ENCODE results near the gene ARHGAP21. TPM values are rescaled to one million over a fixed set of nuclear protein-coding genes. Genes with fewer than 3 reads are reported as not detected.

Gene ARHGAP21
- total and polyA plus RNA-seq, 4 donors, result 18.8 to 138 (median 46.1) TPM

GRCh38 chr10:24570658-24571426 lies 152.8 kb downstream of the ARHGAP21 start:
- H3K9ac ChIP-seq (ENCODE audit: insufficient read depth in 1 of 2, low read length in 2 of 2), result no peak overlapping the region
- WGBS, 2 donors, result 90 to 91% methylated on average over 9 of the region's 9 CpGs
- TF ChIP-seq, protein P1, sequence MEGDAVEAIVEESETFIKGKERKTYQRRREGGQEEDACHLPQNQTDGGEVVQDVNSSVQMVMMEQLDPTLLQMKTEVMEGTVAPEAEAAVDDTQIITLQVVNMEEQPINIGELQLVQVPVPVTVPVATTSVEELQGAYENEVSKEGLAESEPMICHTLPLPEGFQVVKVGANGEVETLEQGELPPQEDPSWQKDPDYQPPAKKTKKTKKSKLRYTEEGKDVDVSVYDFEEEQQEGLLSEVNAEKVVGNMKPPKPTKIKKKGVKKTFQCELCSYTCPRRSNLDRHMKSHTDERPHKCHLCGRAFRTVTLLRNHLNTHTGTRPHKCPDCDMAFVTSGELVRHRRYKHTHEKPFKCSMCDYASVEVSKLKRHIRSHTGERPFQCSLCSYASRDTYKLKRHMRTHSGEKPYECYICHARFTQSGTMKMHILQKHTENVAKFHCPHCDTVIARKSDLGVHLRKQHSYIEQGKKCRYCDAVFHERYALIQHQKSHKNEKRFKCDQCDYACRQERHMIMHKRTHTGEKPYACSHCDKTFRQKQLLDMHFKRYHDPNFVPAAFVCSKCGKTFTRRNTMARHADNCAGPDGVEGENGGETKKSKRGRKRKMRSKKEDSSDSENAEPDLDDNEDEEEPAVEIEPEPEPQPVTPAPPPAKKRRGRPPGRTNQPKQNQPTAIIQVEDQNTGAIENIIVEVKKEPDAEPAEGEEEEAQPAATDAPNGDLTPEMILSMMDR (IDR thresholded peaks at IDR 0.05; ENCODE audit: control extremely low read depth, extremely low read depth), result no peak
- H3K4me1 ChIP-seq (ENCODE audit: control insufficient read depth in 5 of 5, insufficient read depth in 5 of 5, low read length in 5 of 5), result peaks cover 0 to 2% (median 0%) of the 10 kb centered on the region in 5 donors
- no peak overlapping the region for H3K4me3 ChIP-seq
- DNase-seq, result no peak
- H3K36me3 ChIP-seq (ENCODE audit: control insufficient read depth in 4 of 4, insufficient read depth in 4 of 4, low read length in 4 of 4), result no peaks in the 10 kb centered on the region
- no peaks in the 10 kb centered on the region for H3K27me3 ChIP-seq (ENCODE audit: control insufficient read depth in 3 of 3, insufficient read depth in 3 of 3, low read length in 2 of 3)
- no peaks in the 10 kb centered on the region for H3K9me3 ChIP-seq (ENCODE audit: control insufficient read depth in 4 of 4, insufficient read depth in 3 of 4, low read length in 3 of 4)
- no peak overlapping the region for H3K27ac ChIP-seq (ENCODE audit: low read depth in 1 of 2, low read length in 1 of 2)
- no peak for ATAC-seq (ENCODE audit: insufficient read depth, low FRiP score)

DNA sequence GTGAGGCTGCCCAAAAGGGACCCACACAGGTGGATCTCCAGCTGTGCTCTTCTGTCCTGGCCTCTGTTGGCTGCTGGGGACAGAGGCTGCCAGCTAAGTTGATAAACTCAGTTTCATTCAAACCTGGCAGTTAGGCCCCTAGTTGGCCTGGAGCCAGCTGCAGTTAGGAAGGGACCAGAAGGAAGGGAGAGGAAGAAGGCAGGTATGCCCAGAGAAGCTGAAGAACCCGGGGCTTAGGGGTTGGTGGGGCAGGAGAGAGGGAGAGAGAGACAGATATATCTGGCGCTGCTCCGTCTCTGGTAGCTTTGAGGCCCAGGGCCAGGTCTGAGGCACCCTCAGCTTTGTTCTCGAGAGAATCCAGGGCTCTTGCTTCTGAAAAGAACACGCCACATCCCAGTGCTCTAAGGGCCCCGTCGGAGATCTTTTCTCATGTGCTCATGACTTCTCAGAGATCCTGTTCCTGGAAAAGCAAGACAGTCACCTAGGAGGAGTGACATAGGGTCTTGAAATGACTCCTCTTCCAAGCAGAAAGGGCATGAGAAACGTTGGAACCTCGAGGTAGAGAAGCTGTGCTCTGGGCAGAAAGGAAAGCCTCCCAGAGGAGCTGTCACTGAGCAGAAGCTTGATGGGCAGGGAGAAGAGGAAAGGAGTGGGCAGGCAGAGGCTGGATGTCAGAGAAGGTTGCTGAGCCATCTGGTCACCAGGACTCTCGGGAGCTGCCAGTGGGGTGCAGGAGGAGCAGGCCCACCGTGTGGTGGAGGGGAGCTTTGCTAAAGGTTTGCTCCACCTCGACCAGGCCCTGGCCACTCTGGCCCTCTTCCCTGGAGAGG lies 153.6 kb downstream of the ARHGAP21 start:
- TF ChIP-seq, protein P1 (IDR thresholded peaks at IDR 0.05; ENCODE audit: control extremely low read depth, extremely low read depth), result no peak
- H3K27ac ChIP-seq (ENCODE audit: low read depth in 1 of 2, low read length in 1 of 2), result no peak overlapping the region
- peaks cover 0 to 2% (median 0%) of the 10 kb centered on the region in 5 donors for H3K4me1 ChIP-seq (ENCODE audit: control insufficient read depth in 5 of 5, insufficient read depth in 5 of 5, low read length in 5 of 5)
- H3K9ac ChIP-seq (ENCODE audit: insufficient read depth in 1 of 2, low read length in 2 of 2), result no peak overlapping the region
- DNase-seq, result peak in 1 of 3 donors; percentile 22
- WGBS, 2 donors, result 84 to 92% methylated on average over 12 of the region's 12 CpGs
- no peak overlapping the region for H3K4me3 ChIP-seq
- no peaks in the 10 kb centered on the region for H3K9me3 ChIP-seq (ENCODE audit: control insufficient read depth in 4 of 4, insufficient read depth in 3 of 4, low read length in 3 of 4)
- H3K36me3 ChIP-seq (ENCODE audit: control insufficient read depth in 4 of 4, insufficient read depth in 4 of 4, low read length in 4 of 4), result no peaks in the 10 kb centered on the region
- no peaks in the 10 kb centered on the region for H3K27me3 ChIP-seq (ENCODE audit: control insufficient read depth in 3 of 3, insufficient read depth in 3 of 3, low read length in 2 of 3)
- no peak for ATAC-seq (ENCODE audit: insufficient read depth, low FRiP score)

GRCh38 chr10:24569330-24569796 lies 154.3 kb downstream of the ARHGAP21 start:
- peaks cover 0 to 2% (median 0%) of the 10 kb centered on the region in 5 donors for H3K4me1 ChIP-seq (ENCODE audit: control insufficient read depth in 5 of 5, insufficient read depth in 5 of 5, low read length in 5 of 5)
- TF ChIP-seq, protein P1 (IDR thresholded peaks at IDR 0.05; ENCODE audit: control extremely low read depth, extremely low read depth), result no peak
- H3K9ac ChIP-seq (ENCODE audit: insufficient read depth in 1 of 2, low read length in 2 of 2), result no peak overlapping the region
- WGBS, 2 donors, result 85 to 87% methylated on average over 13 of the region's 13 CpGs
- H3K36me3 ChIP-seq (ENCODE audit: control insufficient read depth in 4 of 4, insufficient read depth in 4 of 4, low read length in 4 of 4), result no peaks in the 10 kb centered on the region
- no peak overlapping the region for H3K27ac ChIP-seq (ENCODE audit: low read depth in 1 of 2, low read length in 1 of 2)
- no peak for DNase-seq
- ATAC-seq (ENCODE audit: insufficient read depth, low FRiP score), result no peak
- H3K4me3 ChIP-seq, result no peak overlapping the region
- H3K9me3 ChIP-seq (ENCODE audit: control insufficient read depth in 4 of 4, insufficient read depth in 3 of 4, low read length in 3 of 4), result no peaks in the 10 kb centered on the region
- H3K27me3 ChIP-seq (ENCODE audit: control insufficient read depth in 3 of 3, insufficient read depth in 3 of 3, low read length in 2 of 3), result no peaks in the 10 kb centered on the region

All from lung (tissue), 12 donors.